ENCODE data around the gene DLAT.

DLAT gene

DNA sequence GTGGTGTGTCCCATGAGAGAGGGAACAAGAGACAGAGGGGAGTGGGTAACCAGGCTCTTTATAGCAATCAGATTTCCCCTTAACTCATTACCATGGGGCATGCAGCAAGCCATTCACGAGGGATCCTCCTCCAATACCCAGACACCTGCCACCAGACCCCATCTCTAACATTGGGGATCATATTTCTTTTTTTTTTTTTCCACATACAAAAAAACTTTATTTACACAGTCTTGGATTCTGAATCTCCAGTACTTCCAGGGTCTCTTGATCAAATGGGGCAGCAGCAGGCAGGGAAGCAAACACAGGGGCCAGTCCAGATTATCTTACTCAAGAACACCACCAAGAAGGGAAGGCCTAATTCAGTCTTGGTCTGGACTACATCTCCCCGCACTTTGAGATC, 4.3 kb downstream of the DLAT start:
- Histone ChIP-seq H3K9ac (ENCODE audit: low read length) (no peak overlapping the region), H3K4me1 (ENCODE audit: low read length) (peaks cover 1% of the 10 kb centered on the region), H2AFZ (ENCODE audit: low read depth, low read length) (no peak overlapping the region), H3K4me2 (ENCODE audit: low read length) (no peak overlapping the region), H3K36me3 (replicated peaks; ENCODE audit: low read depth, low read length) (peaks cover 46% of the 10 kb centered on the region), H3K79me2 (ENCODE audit: low read length) (peaks cover 31% of the 10 kb centered on the region), H3K27me3 (ENCODE audit: low read depth, low read length) (no peaks in the 10 kb centered on the region), H4K20me1 (ENCODE audit: insufficient read depth, low read length) (no peaks in the 10 kb centered on the region), H3K9me3 (ENCODE audit: insufficient read depth, low read length) (no peaks in the 10 kb centered on the region), H3K27ac (ENCODE audit: low read length) (no peak overlapping the region), H3K4me3 (ENCODE audit: low read length) (no peak overlapping the region)
- TF ChIP-seq, protein P1, sequence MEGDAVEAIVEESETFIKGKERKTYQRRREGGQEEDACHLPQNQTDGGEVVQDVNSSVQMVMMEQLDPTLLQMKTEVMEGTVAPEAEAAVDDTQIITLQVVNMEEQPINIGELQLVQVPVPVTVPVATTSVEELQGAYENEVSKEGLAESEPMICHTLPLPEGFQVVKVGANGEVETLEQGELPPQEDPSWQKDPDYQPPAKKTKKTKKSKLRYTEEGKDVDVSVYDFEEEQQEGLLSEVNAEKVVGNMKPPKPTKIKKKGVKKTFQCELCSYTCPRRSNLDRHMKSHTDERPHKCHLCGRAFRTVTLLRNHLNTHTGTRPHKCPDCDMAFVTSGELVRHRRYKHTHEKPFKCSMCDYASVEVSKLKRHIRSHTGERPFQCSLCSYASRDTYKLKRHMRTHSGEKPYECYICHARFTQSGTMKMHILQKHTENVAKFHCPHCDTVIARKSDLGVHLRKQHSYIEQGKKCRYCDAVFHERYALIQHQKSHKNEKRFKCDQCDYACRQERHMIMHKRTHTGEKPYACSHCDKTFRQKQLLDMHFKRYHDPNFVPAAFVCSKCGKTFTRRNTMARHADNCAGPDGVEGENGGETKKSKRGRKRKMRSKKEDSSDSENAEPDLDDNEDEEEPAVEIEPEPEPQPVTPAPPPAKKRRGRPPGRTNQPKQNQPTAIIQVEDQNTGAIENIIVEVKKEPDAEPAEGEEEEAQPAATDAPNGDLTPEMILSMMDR (IDR thresholded peaks at IDR 0.05; ENCODE audit: low read depth, low read length): no peak
- no peak for TF ChIP-seq EZH2phosphoT487 (IDR thresholded peaks at IDR 0.05; ENCODE audit: low read depth)

DNA sequence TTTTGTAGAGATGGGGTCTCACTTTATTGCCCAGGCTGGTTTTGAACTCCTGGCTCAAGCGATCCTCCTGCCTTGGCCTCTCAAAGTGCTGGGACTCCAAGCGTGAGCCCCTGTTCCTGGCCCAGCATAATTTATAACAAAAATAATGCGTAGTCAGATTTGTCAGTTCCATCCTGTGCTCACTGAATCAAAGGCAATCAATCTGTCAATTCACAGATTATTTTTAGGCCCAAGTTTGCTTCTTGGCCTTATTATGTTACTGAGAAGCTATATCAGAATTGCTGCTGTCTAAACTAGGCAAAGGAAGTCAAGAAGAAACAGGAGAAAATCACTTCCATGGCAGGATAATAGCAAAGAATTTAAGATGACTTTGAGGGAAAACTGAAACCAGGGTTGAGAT, 8.7 kb downstream of the DLAT start:
- H3K79me2 ChIP-seq (ENCODE audit: low read length): peaks cover 18% of the 10 kb centered on the region
- H3K27ac ChIP-seq (ENCODE audit: low read length): no peak overlapping the region
- H3K9ac ChIP-seq (ENCODE audit: low read length): no peak overlapping the region
- no peaks in the 10 kb centered on the region for H4K20me1 ChIP-seq (ENCODE audit: insufficient read depth, low read length)
- H3K4me1 ChIP-seq (ENCODE audit: low read length): no peaks in the 10 kb centered on the region
- no peaks in the 10 kb centered on the region for H3K27me3 ChIP-seq (ENCODE audit: low read depth, low read length)
- no peak for TF ChIP-seq EZH2phosphoT487 (IDR thresholded peaks at IDR 0.05; ENCODE audit: low read depth)
- TF ChIP-seq, protein P1 (IDR thresholded peaks at IDR 0.05; ENCODE audit: low read depth, low read length): no peak
- peaks cover 62% of the 10 kb centered on the region for H3K36me3 ChIP-seq (replicated peaks; ENCODE audit: low read depth, low read length)
- no peak overlapping the region for H3K4me2 ChIP-seq (ENCODE audit: low read length)
- no peak overlapping the region for H3K4me3 ChIP-seq (ENCODE audit: low read length)
- no peak overlapping the region for H2AFZ ChIP-seq (ENCODE audit: low read depth, low read length)
- H3K9me3 ChIP-seq (ENCODE audit: insufficient read depth, low read length): no peaks in the 10 kb centered on the region

DNA sequence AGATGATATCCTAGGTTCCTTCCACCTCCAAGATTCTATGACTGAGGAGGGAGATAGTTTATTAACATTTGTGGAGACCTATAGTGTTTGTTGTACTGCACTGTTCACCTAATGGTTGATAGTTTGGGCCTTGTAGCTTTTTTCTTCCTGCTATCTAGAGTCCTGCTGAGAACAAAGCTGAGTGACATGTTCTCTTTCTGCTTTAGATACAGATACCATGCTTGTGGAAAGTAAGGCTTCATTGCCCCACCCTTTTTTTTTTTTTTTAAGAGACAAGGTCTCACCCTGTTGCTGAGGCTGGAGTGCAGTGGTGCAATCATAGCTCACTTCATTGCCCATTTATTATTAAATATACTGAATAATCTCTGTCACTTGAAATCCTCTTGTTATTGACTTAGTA, 12.3 kb downstream of the DLAT start:
- Histone ChIP-seq H3K4me3 (ENCODE audit: low read length) (no peak overlapping the region), H3K4me2 (ENCODE audit: low read length) (no peak overlapping the region), H3K27me3 (ENCODE audit: low read depth, low read length) (no peaks in the 10 kb centered on the region), H3K27ac (ENCODE audit: low read length) (no peak overlapping the region), H3K4me1 (ENCODE audit: low read length) (no peaks in the 10 kb centered on the region), H4K20me1 (ENCODE audit: insufficient read depth, low read length) (no peaks in the 10 kb centered on the region), H2AFZ (ENCODE audit: low read depth, low read length) (no peak overlapping the region), H3K9ac (ENCODE audit: low read length) (no peak overlapping the region), H3K9me3 (ENCODE audit: insufficient read depth, low read length) (no peaks in the 10 kb centered on the region), H3K79me2 (ENCODE audit: low read length) (peaks cover 11% of the 10 kb centered on the region), H3K36me3 (replicated peaks; ENCODE audit: low read depth, low read length) (peaks cover 59% of the 10 kb centered on the region)
- no peak for TF ChIP-seq EZH2phosphoT487 (IDR thresholded peaks at IDR 0.05; ENCODE audit: low read depth)
- TF ChIP-seq, protein P1 (IDR thresholded peaks at IDR 0.05; ENCODE audit: low read depth, low read length): no peak

DNA sequence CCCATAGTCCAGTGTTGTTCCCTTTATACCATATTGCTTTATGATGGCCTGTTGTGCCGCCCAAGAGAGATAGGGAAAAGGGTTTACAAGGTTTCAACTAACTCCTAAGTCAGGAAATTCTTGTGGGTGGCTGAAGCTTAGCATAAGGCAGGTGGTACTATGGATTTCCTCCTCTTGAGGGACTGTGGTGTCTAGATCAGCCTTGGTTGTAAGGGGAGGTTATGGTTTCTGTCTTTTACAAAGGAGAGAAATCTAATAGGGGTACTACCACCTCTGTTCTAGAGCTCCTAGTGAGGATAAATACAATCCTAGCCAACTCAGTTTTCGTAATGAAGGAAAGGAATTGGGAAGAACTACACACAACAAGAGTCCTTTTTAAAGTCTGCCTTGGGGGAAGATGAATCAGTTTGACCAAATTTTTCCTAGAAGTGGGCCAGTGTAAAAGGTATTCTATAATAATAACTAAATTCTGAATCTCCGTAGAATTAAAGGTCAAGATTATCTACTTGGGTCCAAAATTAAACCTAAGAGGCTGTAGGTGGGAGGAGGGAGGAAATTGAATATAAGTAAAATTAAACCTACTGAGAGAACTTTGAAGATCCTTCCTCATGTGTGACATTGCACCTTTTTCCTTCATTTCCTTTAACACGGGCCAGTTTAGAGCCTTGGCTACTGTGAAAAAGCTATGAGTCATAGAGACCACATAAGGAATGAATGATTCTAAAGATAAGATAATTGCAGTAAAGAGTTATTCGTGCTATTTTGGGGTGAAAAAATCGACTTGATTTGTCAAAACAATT, 17.2 kb downstream of the DLAT start:
- H2AFZ ChIP-seq (ENCODE audit: low read depth, low read length): no peak overlapping the region
- H3K4me1 ChIP-seq (ENCODE audit: low read length): no peaks in the 10 kb centered on the region
- H3K27me3 ChIP-seq (ENCODE audit: low read depth, low read length): no peaks in the 10 kb centered on the region
- H3K36me3 ChIP-seq (replicated peaks; ENCODE audit: low read depth, low read length): peaks cover 48% of the 10 kb centered on the region
- H3K4me2 ChIP-seq (ENCODE audit: low read length): no peak overlapping the region
- no peak overlapping the region for H3K9ac ChIP-seq (ENCODE audit: low read length)
- no peaks in the 10 kb centered on the region for H3K9me3 ChIP-seq (ENCODE audit: insufficient read depth, low read length)
- no peak overlapping the region for H3K4me3 ChIP-seq (ENCODE audit: low read length)
- TF ChIP-seq EZH2phosphoT487 (IDR thresholded peaks at IDR 0.05; ENCODE audit: low read depth): no peak
- TF ChIP-seq, protein P1 (IDR thresholded peaks at IDR 0.05; ENCODE audit: low read depth, low read length): no peak
- H4K20me1 ChIP-seq (ENCODE audit: insufficient read depth, low read length): no peaks in the 10 kb centered on the region
- H3K79me2 ChIP-seq (ENCODE audit: low read length): peaks cover 7% of the 10 kb centered on the region
- H3K27ac ChIP-seq (ENCODE audit: low read length): no peak overlapping the region
